H1 (cell line): ENCODE measurements around the gene RNASEH2C. TPM values are rescaled to one million over a fixed set of nuclear protein-coding genes. Genes with fewer than 3 reads are reported as not detected.
A peak's percentile ranks its signal among the peaks of the same experiment; 100 is the strongest.

Experiments
- CTCF ChIA-PET: fragments of 300-600 bp; sonication (Branson Sonifier 250); formaldehyde crosslinking; loops from one replicate; lab custom pipeline; 2021; ENCODE audit not compliant: partially characterized antibody; lab: Charles Lee
- POLR2A ChIA-PET: fragments of 300-600 bp; sonication (Branson Sonifier 250); formaldehyde crosslinking; loops from one replicate; lab custom pipeline; 2021; ENCODE audit warnings: inconsistent platforms; ENCODE audit not compliant: partially characterized antibody; lab: Charles Lee
- DNase-seq, 2 experiments: peaks; one replicate each; pipeline versions ENCODE4 v3.0.0 to v3.0.0-alpha.2; 2010 to 2022; ENCODE audit warnings: low spot score in 2 of 2, low read depth in 1 of 2, mixed read lengths in 1 of 2
- FAIRE-seq: peaks from 2 replicates; lab custom pipeline; 2011; peaks lifted over from hg19 to GRCh38; lab: Jason Lieb, UNC
- H2AFZ ChIP-seq: 2 replicates; pipeline ENCODE4 v1.8.1; 2012; ENCODE audit warnings: low read length, inconsistent platforms
- H2AK5ac ChIP-seq: 2 replicates; pipeline ENCODE4 v1.6.1; 2013; ENCODE audit warnings: low read depth, low read length
- H2BK120ac ChIP-seq: replicated peaks from 2 replicates; pipeline ENCODE3; 2013; ENCODE audit warnings: low read depth, low read length, inconsistent platforms
- H2BK12ac ChIP-seq: 2 replicates; pipeline ENCODE4 v1.6.1; 2013; ENCODE audit warnings: low read depth, low read length
- H2BK15ac ChIP-seq: 2 replicates; pipeline ENCODE4 v1.6.1; 2013; ENCODE audit warnings: low read length
- H2BK20ac ChIP-seq: 2 replicates; pipeline ENCODE4 v1.6.1; 2013; ENCODE audit warnings: low read length
- H2BK5ac ChIP-seq: 2 replicates; pipeline ENCODE4 v1.6.1; 2013; ENCODE audit warnings: low read depth, low read length
- H3K14ac ChIP-seq: 2 replicates; pipeline ENCODE4 v1.6.1; 2013; ENCODE audit warnings: inconsistent platforms; ENCODE audit not compliant: insufficient read length
- H3K18ac ChIP-seq: 2 replicates; pipeline ENCODE4 v1.6.1; 2013; ENCODE audit warnings: low read length; ENCODE audit errors: extremely low read depth
- H3K23ac ChIP-seq: 2 replicates; pipeline ENCODE4 v1.6.1; 2013; ENCODE audit warnings: inconsistent platforms; ENCODE audit not compliant: insufficient read length
- H3K23me2 ChIP-seq: 2 replicates; pipeline ENCODE4 v1.6.1; 2013; ENCODE audit warnings: low read depth, low read length
- H3K27ac ChIP-seq: 2 replicates; pipeline ENCODE4 v1.6.1; 2011; ENCODE audit warnings: low read depth, low read length, inconsistent platforms
- H3K27me3 ChIP-seq, 4 experiments: replicated peaks in 1 of 4; 1 replicate in 1 of 4; 2 replicates in 3 of 4; pipeline versions ENCODE4 v1.6.1 to v1.8.1; 2011 to 2013; ENCODE audit warnings: low read length in 3 of 4, mild to moderate bottlenecking in 3 of 4, inconsistent platforms in 2 of 4, mixed read lengths in 2 of 4, moderate library complexity in 1 of 4; ENCODE audit not compliant: control insufficient read depth in 3 of 4, insufficient read depth in 3 of 4; ENCODE audit errors: extremely low read depth in 1 of 4
- H3K36me3 ChIP-seq, 4 experiments: 2 replicates each; pipeline versions ENCODE4 v1.6.1 to v1.8.1; 2011 to 2013; ENCODE audit warnings: mild to moderate bottlenecking in 4 of 4, low read length in 3 of 4, moderate library complexity in 2 of 4, control low read depth in 1 of 4, inconsistent platforms in 1 of 4; ENCODE audit not compliant: insufficient read depth in 4 of 4, control insufficient read depth in 2 of 4
- H3K4ac ChIP-seq: replicated peaks from 2 replicates; pipeline ENCODE3; 2013; ENCODE audit warnings: low read length, low read depth, mixed read lengths, inconsistent platforms; ENCODE audit not compliant: insufficient read length
- H3K4me1 ChIP-seq, 4 experiments: replicated peaks in 1 of 4; 1 replicate in 1 of 4; 2 replicates in 3 of 4; pipeline versions ENCODE4 v1.6.1 to v1.8.1; 2011 to 2013; ENCODE audit warnings: low read length in 3 of 4, inconsistent platforms in 2 of 4, mixed read lengths in 1 of 4; ENCODE audit not compliant: insufficient read depth in 4 of 4, control insufficient read depth in 3 of 4
- H3K4me2 ChIP-seq, 2 experiments: 2 replicates each; pipeline versions ENCODE4 v1.6.1 to v1.8.1; 2011 to 2013; ENCODE audit warnings: low read depth in 2 of 2, low read length in 2 of 2, control low read depth in 1 of 2, inconsistent platforms in 1 of 2, mild to moderate bottlenecking in 1 of 2; ENCODE audit not compliant: insufficient read depth in 1 of 2
- H3K4me3 ChIP-seq, 4 experiments: fragments of 200-600, 300-600 bp in 1 of 4; sonication (generic), shearing (Covaris generic), sonication (Bioruptor Twin) in 1 of 4; 2 replicates each; pipeline versions ENCODE4 v1.5.1 to v1.8.1; 2011 to 2016; ENCODE audit warnings: low read length in 4 of 4, low read depth in 3 of 4, control low read depth in 2 of 4, inconsistent platforms in 2 of 4, mild to moderate bottlenecking in 2 of 4, mixed read lengths in 1 of 4, moderate library complexity in 1 of 4; ENCODE audit not compliant: insufficient read depth in 2 of 4; ENCODE audit errors: extremely low read depth in 1 of 4
- H3K56ac ChIP-seq: replicated peaks from 2 replicates; pipeline ENCODE3; 2013; ENCODE audit warnings: low read depth, mild to moderate bottlenecking, mixed read lengths, low read length, inconsistent platforms; ENCODE audit not compliant: insufficient read length
- H3K79me1 ChIP-seq: 2 replicates; pipeline ENCODE4 v1.6.1; 2013; ENCODE audit warnings: low read depth, low read length, control low read depth
- H3K79me2 ChIP-seq, 2 experiments: 2 replicates each; pipeline versions ENCODE4 v1.6.1 to v1.8.1; 2012 to 2013; ENCODE audit warnings: low read length in 2 of 2, mild to moderate bottlenecking in 2 of 2, inconsistent platforms in 1 of 2; ENCODE audit not compliant: insufficient read depth in 2 of 2, control insufficient read depth in 1 of 2
- H3K9ac ChIP-seq, 4 experiments: replicated peaks in 1 of 4; 1 replicate in 1 of 4; 2 replicates in 3 of 4; pipeline versions ENCODE4 v1.6.1 to v1.8.1; 2011 to 2013; ENCODE audit warnings: low read depth in 3 of 4, low read length in 3 of 4, control low read depth in 2 of 4, mild to moderate bottlenecking in 2 of 4, moderate library complexity in 2 of 4, inconsistent platforms in 1 of 4; ENCODE audit errors: extremely low read depth in 1 of 4
- H3K9me3 ChIP-seq, 2 experiments: 2 replicates each; pipeline versions ENCODE4 v1.6.1 to v1.8.1; 2012 to 2013; ENCODE audit warnings: mild to moderate bottlenecking in 2 of 2, moderate library complexity in 2 of 2, control low read depth in 1 of 2, inconsistent platforms in 1 of 2, low read depth in 1 of 2, low read length in 1 of 2, mixed read lengths in 1 of 2; ENCODE audit not compliant: insufficient read depth in 2 of 2
- H4K20me1 ChIP-seq, 2 experiments: replicated peaks in 1 of 2; 2 replicates each; pipeline versions ENCODE3 to v1.8.1; 2011 to 2013; ENCODE audit warnings: inconsistent platforms in 2 of 2, low read length in 2 of 2, mild to moderate bottlenecking in 1 of 2; ENCODE audit not compliant: insufficient read depth in 2 of 2, control insufficient read depth in 1 of 2
- H4K5ac ChIP-seq: 2 replicates; pipeline ENCODE4 v1.6.1; 2013; ENCODE audit warnings: low read length, low read depth, mixed read lengths, inconsistent platforms; ENCODE audit not compliant: insufficient read length
- H4K8ac ChIP-seq: 2 replicates; pipeline ENCODE4 v1.8.0; 2013; ENCODE audit warnings: mild to moderate bottlenecking, moderate library complexity, low read length, inconsistent platforms; ENCODE audit not compliant: insufficient read depth; ENCODE audit errors: extremely low read depth
- H4K91ac ChIP-seq: replicated peaks from 2 replicates; pipeline ENCODE3; 2013; ENCODE audit warnings: low read length, mixed read lengths, inconsistent platforms; ENCODE audit not compliant: insufficient read length
- CTBP2 ChIP-seq: IDR thresholded peaks from 2 replicates; pipeline ENCODE4 v1.7.0; 2011; ENCODE audit warnings: borderline replicate concordance, mild to moderate bottlenecking, moderate library complexity, mixed read lengths, low read length; ENCODE audit not compliant: insufficient read depth, insufficient read length
- POLR2AphosphoS5 ChIP-seq: IDR thresholded peaks from 2 replicates; pipeline ENCODE4 v1.6.1; 2011; ENCODE audit warnings: low read depth, low read length
- SP1 ChIP-seq: IDR thresholded peaks from 2 replicates; pipeline ENCODE4 v1.6.1; 2011; ENCODE audit warnings: low read depth, low read length
- WGBS, 2 experiments: shearing (Covaris generic) in 1 of 2; methylation state at CpG; one replicate each; pipeline versions ENCODE4 v1.1.6 to v1.1.7; 2013 to 2015; ENCODE audit warnings: low lambda C conversion rate in 2 of 2, mixed read lengths in 2 of 2, inconsistent platforms in 1 of 2, low coverage in 1 of 2, missing lambda C conversion rate in 1 of 2; ENCODE audit not compliant: insufficient replicate concordance in 2 of 2, insufficient coverage in 1 of 2, insufficient read length in 1 of 2; ENCODE audit errors: extremely low coverage in 1 of 2, missing lambda C conversion rate in 1 of 2; 5-methylcytosine and 5-hydroxymethylcytosine counted together
- polyA plus RNA-seq, 7 experiments: library from polyadenylated mRNA; depleted of rRNA in 3 of 7; stranded (reverse) in 5 of 7; unstranded in 2 of 7; fragments of >200 nt in 5 of 7; fragments of 200-250 nt in 2 of 7; gene quantifications; 1 replicate in 5 of 7; 2 replicates in 1 of 7; 4 replicates in 1 of 7; pipeline versions ENCODE4 v1.2.1 to v1.2.3, GENCODE V29; 2011 to 2013; ENCODE audit warnings: missing spikeins in 2 of 7, mixed read lengths in 2 of 7
- total RNA-seq: library from RNA; stranded (reverse); fragmentation: NEBNext Ultra II Directional; extraction: Animal tissue kit (Norgen Biotek cat#: 25700); gene quantifications from 2 replicates; pipeline ENCODE4 v1.2.1, GENCODE V29; 2021

The RNASEH2C gene
- total and polyA plus RNA-seq, 2 of the 8 experiments (the other 6 are each of a cell fraction or from before 2014, with no cell fraction given), result 40.2 to 60.3 TPM

DNA sequence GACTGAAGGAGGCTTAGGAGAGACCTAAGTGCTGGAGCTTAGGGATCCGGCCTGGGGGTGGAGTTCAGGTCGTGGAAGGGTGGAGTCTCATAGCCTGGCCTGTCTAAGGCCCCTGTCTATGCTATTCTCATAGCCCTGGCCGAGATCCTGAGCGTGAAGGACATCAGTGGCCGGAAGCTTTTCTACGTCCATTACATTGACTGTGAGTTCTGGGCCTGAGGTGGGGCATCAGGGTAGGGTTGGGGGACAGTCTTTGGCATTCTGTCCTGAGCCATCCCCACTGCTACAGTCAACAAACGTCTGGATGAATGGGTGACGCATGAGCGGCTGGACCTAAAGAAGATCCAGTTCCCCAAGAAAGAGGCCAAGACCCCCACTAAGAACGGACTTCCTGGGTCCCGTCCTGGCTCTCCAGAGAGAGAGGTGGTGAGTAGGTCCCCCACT lies 7.9 kb downstream of the RNASEH2C start:
- no peak overlapping the region for H2BK5ac ChIP-seq
- H2BK12ac ChIP-seq, result no peak overlapping the region
- ChIA-PET CTCF (interaction anchor here (0.6 to 4.4 kb wide), 18 partner anchors 8 to 482 kb away, joined by 3 to 33 read pairs (median 6); partner anchors contain the start of genes CCDC85B, FIBP and RNASEH2C), POLR2A (interaction anchor here (0.7 to 3.3 kb wide), 23 partner anchors 8 to 296 kb away, joined by 3 to 23 read pairs (median 4); partner anchors contain the start of genes CFL1, FIBP, MUS81 and RELA)
- peak overlapping the region; percentile 73 to 89 for H3K4me2 ChIP-seq
- H2AK5ac ChIP-seq, result no peak overlapping the region
- no peak overlapping the region for H2BK20ac ChIP-seq
- no peak overlapping the region; a peak in 1 of 7 replicates for H3K9ac ChIP-seq
- peak; percentile 10; the same call in 1 of the 2 replicates for TF ChIP-seq POLR2AphosphoS5
- peak; percentile 88 for TF ChIP-seq SP1
- no peak for TF ChIP-seq CTBP2
- TF ChIP-seq, all 59 proteins: peak for 2
- no peak overlapping the region for H2BK15ac ChIP-seq
- no peak for FAIRE-seq
- H3K23ac ChIP-seq, result no peak overlapping the region
- no peak overlapping the region for H2AFZ ChIP-seq
- peaks cover 0 to 12% of the 10 kb centered on the region in 2 experiments for H4K20me1 ChIP-seq
- H4K8ac ChIP-seq, result 0 out of 2 replicates have a peak overlapping the region, but pooled peaks have one; percentile 29
- no peak overlapping the region for H3K56ac ChIP-seq
- no peak overlapping the region for H2BK120ac ChIP-seq
- H3K79me1 ChIP-seq, result peaks cover under 1% of the 10 kb centered on the region; the same call in 1 of the 2 replicates
- peaks cover 3% of the 10 kb centered on the region; the same call in 1 of the 2 replicates for H3K23me2 ChIP-seq
- H3K9me3 ChIP-seq, result 0 out of 4 replicates have a peak, but pooled peaks cover 0 to 2% of the 10 kb centered on the region in 2 experiments
- H3K4ac ChIP-seq, result no peak overlapping the region
- no peak overlapping the region for H4K5ac ChIP-seq
- H3K14ac ChIP-seq, result no peak overlapping the region
- H3K4me3 ChIP-seq, result peak overlapping the region; percentile 38 to 87 (median 70)
- no peak for DNase-seq
- H3K36me3 ChIP-seq, result peaks cover 18 to 33% (median 26%) of the 10 kb centered on the region in 4 experiments
- H3K79me2 ChIP-seq, result no peaks in the 10 kb centered on the region
- H3K4me1 ChIP-seq, result peaks cover 0 to 2% (median 2%) of the 10 kb centered on the region in 4 experiments; a peak in 1 of 7 replicates
- no peak overlapping the region for H3K18ac ChIP-seq
- WGBS, 2 experiments, result 66% methylated on average over 10 of the region's 11 CpGs; no CpG with 5 or more reads in 1 of the 2 experiments
- no peak overlapping the region for H4K91ac ChIP-seq
- no peak overlapping the region; the same call in 1 of the 2 replicates for H3K27ac ChIP-seq
- H3K27me3 ChIP-seq, result no peaks in the 10 kb centered on the region
